Measurements from ENCODE around the gene WDR83. TPM values are rescaled to one million over a fixed set of nuclear protein-coding genes. Genes with fewer than 3 reads are reported as not detected.

WDR83 gene
- total and polyA plus RNA-seq, 2 of the 8 experiments (the other 6 are each of a cell fraction or from before 2014, with no cell fraction given): 12.6 to 15.3 TPM

DNA sequence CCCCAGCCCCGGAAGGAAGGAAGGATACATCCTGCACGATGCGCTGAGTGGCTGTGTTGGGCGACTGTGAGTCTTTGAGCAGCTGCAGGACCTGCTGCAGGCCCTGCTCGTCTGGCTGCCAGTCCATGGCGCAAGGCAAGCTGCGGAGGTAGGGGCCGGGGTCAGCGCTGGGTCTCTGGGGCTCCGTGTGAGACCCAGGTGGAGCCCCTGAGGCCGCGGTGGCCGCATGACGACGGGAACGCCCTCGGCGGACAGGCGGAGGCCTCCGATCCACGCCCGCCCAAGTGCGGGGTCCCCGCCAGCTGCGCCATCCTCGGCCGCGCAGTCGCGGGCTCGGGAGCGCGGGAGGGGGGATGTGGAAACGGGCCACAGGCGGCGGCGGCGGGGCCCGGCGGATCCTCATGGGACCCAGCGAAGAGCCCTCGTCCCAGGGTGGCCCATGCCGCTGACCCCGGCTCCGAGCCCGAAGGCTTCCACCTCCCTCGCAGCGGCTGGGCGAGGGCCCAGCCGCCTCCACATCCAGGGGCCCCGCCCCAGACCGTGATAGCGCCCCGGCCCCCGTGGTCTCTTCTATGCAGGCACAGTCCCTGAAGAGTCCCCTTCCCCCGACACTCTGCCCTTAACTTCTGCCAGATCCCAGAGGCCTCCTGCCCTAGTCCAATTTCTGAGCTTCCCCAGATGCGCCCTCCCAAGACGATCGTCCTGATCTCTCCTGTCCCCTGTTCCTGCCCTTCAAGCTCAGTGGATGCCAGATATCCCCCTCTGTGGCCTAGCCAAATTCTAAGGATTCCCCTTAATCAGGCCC is 54.4 kb downstream of the WDR83 start:
- 21% methylated on average over 37 of the region's 59 CpGs; no CpG with 5 or more reads in 1 of the 2 experiments for WGBS, 2 experiments (ENCODE audit: extremely low coverage in 1 of 2, insufficient coverage in 1 of 2, insufficient read length in 1 of 2, insufficient replicate concordance in 2 of 2, low coverage in 1 of 2, low lambda C conversion rate in 2 of 2, missing lambda C conversion rate in 1 of 2)
- H3K9me3 ChIP-seq (ENCODE audit: insufficient read depth in 2 of 2, low read depth in 1 of 2, low read length in 1 of 2): no peaks in the 10 kb centered on the region
- no peak overlapping the region for H2AFZ ChIP-seq (ENCODE audit: low read length)
- no peak overlapping the region for H2BK12ac ChIP-seq (ENCODE audit: low read depth, low read length)
- H2BK20ac ChIP-seq (ENCODE audit: low read length): no peak overlapping the region
- DNase-seq (ENCODE audit: low read depth in 1 of 2, low spot score in 2 of 2) (peak in 1 of 2 experiments; percentile 56), FAIRE-seq (no peak)
- no peak overlapping the region for H3K23ac ChIP-seq (ENCODE audit: insufficient read length)
- no peak overlapping the region for H4K5ac ChIP-seq (ENCODE audit: insufficient read length, low read depth, low read length)
- no peak overlapping the region for H3K56ac ChIP-seq (replicated peaks; ENCODE audit: insufficient read length, low read depth, low read length)
- H3K79me1 ChIP-seq (ENCODE audit: low read depth, low read length): peaks cover 12% of the 10 kb centered on the region; the same call in 1 of the 2 replicates
- peak overlapping the region; percentile 49; the same call in 1 of the 2 replicates for H3K27ac ChIP-seq (ENCODE audit: low read depth, low read length)
- 0 out of 2 replicates have a peak overlapping the region, but pooled peaks have one; percentile 49 for H2AK5ac ChIP-seq (ENCODE audit: low read depth, low read length)
- H3K4me3 ChIP-seq (ENCODE audit: extremely low read depth in 1 of 4, insufficient read depth in 2 of 4, low read depth in 3 of 4, low read length in 4 of 4): peak overlapping the region; percentile 80 to 93 (median 82)
- H3K4me1 ChIP-seq (replicated peaks in 1 of 4; ENCODE audit: control insufficient read depth in 3 of 4, insufficient read depth in 4 of 4, low read length in 3 of 4): peaks cover 0 to 6% (median 2%) of the 10 kb centered on the region in 4 experiments; a peak in 4 of 7 replicates
- H4K8ac ChIP-seq (ENCODE audit: extremely low read depth, insufficient read depth, low read length): no peak overlapping the region
- H3K27me3 ChIP-seq (replicated peaks in 1 of 4; ENCODE audit: control insufficient read depth in 3 of 4, extremely low read depth in 1 of 4, insufficient read depth in 3 of 4, low read length in 3 of 4): no peaks in the 10 kb centered on the region
- peaks cover 7 to 17% (median 8%) of the 10 kb centered on the region in 4 experiments; a peak in 6 of 8 replicates for H3K36me3 ChIP-seq (ENCODE audit: control insufficient read depth in 2 of 4, insufficient read depth in 4 of 4, low read length in 3 of 4)
- no peak overlapping the region for H3K4ac ChIP-seq (replicated peaks; ENCODE audit: insufficient read length, low read depth, low read length)
- H4K20me1 ChIP-seq (replicated peaks in 1 of 2; ENCODE audit: control insufficient read depth in 1 of 2, insufficient read depth in 2 of 2, low read length in 2 of 2): peaks cover 7 to 10% of the 10 kb centered on the region in 2 experiments
- peaks cover 10% of the 10 kb centered on the region for H3K23me2 ChIP-seq (ENCODE audit: low read depth, low read length)
- H3K9ac ChIP-seq (replicated peaks in 1 of 4; ENCODE audit: extremely low read depth in 1 of 4, low read depth in 3 of 4, low read length in 3 of 4): peak overlapping the region; percentile 74 to 90 (median 82)
- H4K91ac ChIP-seq (replicated peaks; ENCODE audit: insufficient read length, low read length): no peak overlapping the region
- H3K79me2 ChIP-seq (ENCODE audit: control insufficient read depth in 1 of 2, insufficient read depth in 2 of 2, low read length in 2 of 2): peaks cover 27 to 66% of the 10 kb centered on the region in 2 experiments
- no peak overlapping the region for H2BK15ac ChIP-seq (ENCODE audit: low read length)
- no peak overlapping the region for H2BK120ac ChIP-seq (replicated peaks; ENCODE audit: low read depth, low read length)
- no peak overlapping the region for H3K14ac ChIP-seq (ENCODE audit: insufficient read length)
- ChIA-PET CTCF (ENCODE audit: partially characterized antibody) (interaction anchor here (0.9 to 2.7 kb wide), 9 partner anchors 13 to 76 kb away, joined by 3 to 12 read pairs (median 5); no protein-coding TSS in a partner anchor), POLR2A (ENCODE audit: partially characterized antibody) (interaction anchor here (0.7 to 12.9 kb wide), 21 partner anchors 7 to 232 kb away, joined by 3 to 258 read pairs (median 8); partner anchors contain the start of genes BEST2, DHPS, FBXW9 and GET3)
- H2BK5ac ChIP-seq (ENCODE audit: low read depth, low read length): 0 out of 2 replicates have a peak overlapping the region, but pooled peaks have one; percentile 66
- TF ChIP-seq POLR2A (IDR thresholded peaks at IDR 0.05; ENCODE audit: control extremely low read depth in 1 of 2, low read depth in 2 of 2, low read length in 2 of 2) (peak in 1 of 2 experiments; percentile 43; a peak in 1 of 3 replicates), GABPA (IDR thresholded peaks at IDR 0.05; ENCODE audit: borderline replicate concordance, insufficient read depth, low read length) (no peak)
- peak overlapping the region; percentile 92 to 98 for H3K4me2 ChIP-seq (ENCODE audit: insufficient read depth in 1 of 2, low read depth in 2 of 2, low read length in 2 of 2)
- H3K18ac ChIP-seq (ENCODE audit: extremely low read depth, low read length): no peak overlapping the region; the same call in 1 of the 2 replicates

All from H1 (cell line).